ENCODE results near the gene ALKBH7.

DNA sequence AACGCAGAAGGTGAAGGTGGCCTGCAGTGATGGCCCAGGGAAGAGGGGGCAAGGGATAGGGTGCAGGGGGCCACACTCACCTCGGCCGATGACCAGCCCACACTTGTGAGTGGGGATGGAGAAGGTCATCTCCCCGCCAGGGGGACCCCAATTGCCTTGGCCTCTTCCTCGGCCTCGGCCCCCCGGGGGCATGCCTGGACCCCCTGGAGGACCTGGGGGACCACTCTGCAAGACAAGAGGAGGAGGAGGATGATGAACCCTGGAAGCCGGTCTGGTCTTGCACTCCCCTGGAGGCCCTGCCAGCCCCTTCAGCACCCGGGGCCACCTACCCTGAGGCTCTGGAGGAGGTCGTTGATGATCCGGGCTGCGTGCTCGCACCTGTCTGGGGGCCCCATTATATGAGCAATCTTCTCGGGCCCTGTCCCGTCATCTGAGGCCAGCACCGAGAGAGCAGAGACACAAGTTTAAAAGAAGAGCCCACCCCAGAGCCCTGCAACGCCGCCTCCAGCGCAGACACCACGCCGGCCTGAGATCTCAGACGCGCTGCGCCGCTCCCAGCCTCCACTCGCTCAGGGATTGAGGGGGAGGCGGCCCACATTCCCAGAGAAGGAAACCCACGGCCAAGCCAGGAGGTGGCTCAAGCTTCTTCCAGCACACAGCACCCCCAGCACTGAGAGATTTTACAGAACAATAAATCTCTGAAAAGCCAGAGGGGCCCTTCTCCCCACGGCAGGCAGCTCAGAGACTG, 44.2 kb downstream of the ALKBH7 start:
- TF ChIP-seq CTCF (IDR thresholded peaks at IDR 0.05; ENCODE audit: low read depth, low read length, missing input control): no peak
- TF ChIP-seq RAD21 (IDR thresholded peaks at IDR 0.05): no peak
- no peak for TF ChIP-seq FOXA1 (IDR thresholded peaks at IDR 0.05)
- TF ChIP-seq, protein P1, sequence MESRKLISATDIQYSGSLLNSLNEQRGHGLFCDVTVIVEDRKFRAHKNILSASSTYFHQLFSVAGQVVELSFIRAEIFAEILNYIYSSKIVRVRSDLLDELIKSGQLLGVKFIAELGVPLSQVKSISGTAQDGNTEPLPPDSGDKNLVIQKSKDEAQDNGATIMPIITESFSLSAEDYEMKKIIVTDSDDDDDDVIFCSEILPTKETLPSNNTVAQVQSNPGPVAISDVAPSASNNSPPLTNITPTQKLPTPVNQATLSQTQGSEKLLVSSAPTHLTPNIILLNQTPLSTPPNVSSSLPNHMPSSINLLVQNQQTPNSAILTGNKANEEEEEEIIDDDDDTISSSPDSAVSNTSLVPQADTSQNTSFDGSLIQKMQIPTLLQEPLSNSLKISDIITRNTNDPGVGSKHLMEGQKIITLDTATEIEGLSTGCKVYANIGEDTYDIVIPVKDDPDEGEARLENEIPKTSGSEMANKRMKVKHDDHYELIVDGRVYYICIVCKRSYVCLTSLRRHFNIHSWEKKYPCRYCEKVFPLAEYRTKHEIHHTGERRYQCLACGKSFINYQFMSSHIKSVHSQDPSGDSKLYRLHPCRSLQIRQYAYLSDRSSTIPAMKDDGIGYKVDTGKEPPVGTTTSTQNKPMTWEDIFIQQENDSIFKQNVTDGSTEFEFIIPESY (IDR thresholded peaks at IDR 0.05): no peak
- TF ChIP-seq JUND (IDR thresholded peaks at IDR 0.05): no peak
- TF ChIP-seq RXRA (IDR thresholded peaks at IDR 0.05): no peak
